ENCODE data around the gene CISD1.

GRCh38 chr10:58330431-58330830, 61.5 kb downstream of the CISD1 start:
- TF ChIP-seq POLR2A (IDR thresholded peaks at IDR 0.05; ENCODE audit: low read depth, low read length) (no peak), EZH2 (IDR thresholded peaks at IDR 0.05; ENCODE audit: borderline replicate concordance, low read depth, low read length, severe bottlenecking) (no peak), POLR2AphosphoS5 (IDR thresholded peaks at IDR 0.05; ENCODE audit: insufficient read depth, low read depth, low read length) (no peak), MAX (IDR thresholded peaks at IDR 0.05; ENCODE audit: insufficient read depth, insufficient read length) (no peak)
- TF ChIP-seq, protein P1, sequence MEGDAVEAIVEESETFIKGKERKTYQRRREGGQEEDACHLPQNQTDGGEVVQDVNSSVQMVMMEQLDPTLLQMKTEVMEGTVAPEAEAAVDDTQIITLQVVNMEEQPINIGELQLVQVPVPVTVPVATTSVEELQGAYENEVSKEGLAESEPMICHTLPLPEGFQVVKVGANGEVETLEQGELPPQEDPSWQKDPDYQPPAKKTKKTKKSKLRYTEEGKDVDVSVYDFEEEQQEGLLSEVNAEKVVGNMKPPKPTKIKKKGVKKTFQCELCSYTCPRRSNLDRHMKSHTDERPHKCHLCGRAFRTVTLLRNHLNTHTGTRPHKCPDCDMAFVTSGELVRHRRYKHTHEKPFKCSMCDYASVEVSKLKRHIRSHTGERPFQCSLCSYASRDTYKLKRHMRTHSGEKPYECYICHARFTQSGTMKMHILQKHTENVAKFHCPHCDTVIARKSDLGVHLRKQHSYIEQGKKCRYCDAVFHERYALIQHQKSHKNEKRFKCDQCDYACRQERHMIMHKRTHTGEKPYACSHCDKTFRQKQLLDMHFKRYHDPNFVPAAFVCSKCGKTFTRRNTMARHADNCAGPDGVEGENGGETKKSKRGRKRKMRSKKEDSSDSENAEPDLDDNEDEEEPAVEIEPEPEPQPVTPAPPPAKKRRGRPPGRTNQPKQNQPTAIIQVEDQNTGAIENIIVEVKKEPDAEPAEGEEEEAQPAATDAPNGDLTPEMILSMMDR (IDR thresholded peaks at IDR 0.05; ENCODE audit: extremely low read depth in 1 of 2, insufficient read depth in 1 of 2, low read depth in 1 of 2, low read length in 2 of 2) = no peak
